ENCODE data around the gene PPM1K. TPM values are rescaled to one million over a fixed set of nuclear protein-coding genes. Genes with fewer than 3 reads are reported as not detected.
"Not testable (repeated sequence)": the region's sequence is repeated elsewhere in the genome, so short reads cannot be mapped to it uniquely, and the experiment has no call there.

The PPM1K gene
- polyA plus RNA-seq, 1 donor (not counting 4 experiments of a cell fraction or from before 2014, with no cell fraction given): 9.8 TPM

DNA sequence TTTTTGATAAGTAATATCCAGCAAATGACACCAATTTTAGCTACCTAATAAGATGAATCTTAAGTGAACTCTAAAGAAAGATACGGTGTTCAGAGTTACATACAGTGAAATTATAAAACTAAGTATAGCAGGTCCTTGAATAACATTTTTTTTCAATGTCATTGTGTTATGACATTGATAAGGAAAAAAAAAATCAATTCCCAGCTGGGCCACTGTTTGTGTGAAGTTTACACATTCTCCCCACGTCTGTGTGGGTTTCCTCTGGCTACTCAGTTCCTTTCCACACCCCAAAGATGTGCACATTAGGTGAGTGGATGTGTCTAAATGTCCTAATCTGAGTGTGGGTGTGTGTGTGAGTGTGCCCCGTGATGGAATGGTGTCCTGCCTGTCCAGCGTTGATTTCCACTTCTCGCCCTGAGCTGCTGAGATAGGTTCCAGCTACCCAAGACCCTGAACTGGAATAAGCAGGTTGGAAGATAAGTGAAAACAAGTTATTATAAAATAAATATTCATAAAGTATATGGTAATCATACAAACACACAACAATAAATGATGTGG lies 31.2 kb upstream of the PPM1K start:
- no peaks in the 10 kb centered on the region for H3K9me3 ChIP-seq (ENCODE audit: control insufficient read depth, low read depth, low read length)
- no peaks in the 10 kb centered on the region for H3K4me1 ChIP-seq (ENCODE audit: control insufficient read depth, extremely low read depth, insufficient read depth, low read length)
- H3K4me2 ChIP-seq (ENCODE audit: control insufficient read depth, extremely low read depth, insufficient read depth, low read depth, low read length): no peak overlapping the region
- no peak overlapping the region for H3K9ac ChIP-seq (ENCODE audit: control insufficient read depth, extremely low read depth, insufficient read depth, low read length)
- no peaks in the 10 kb centered on the region for H4K20me1 ChIP-seq (ENCODE audit: control insufficient read depth, extremely low read depth, insufficient read depth, low read length)
- no peak overlapping the region for H2AFZ ChIP-seq (ENCODE audit: control insufficient read depth, low read length)
- no peaks in the 10 kb centered on the region for H3K9me1 ChIP-seq (ENCODE audit: control insufficient read depth, extremely low read depth, insufficient read depth, low read length)
- H3K4me3 ChIP-seq (ENCODE audit: control insufficient read depth in 2 of 3, extremely low read depth in 1 of 3, insufficient read depth in 2 of 3, low read depth in 1 of 3, low read length in 3 of 3): no peak overlapping the region
- no peak overlapping the region for H3K27ac ChIP-seq (ENCODE audit: control insufficient read depth, insufficient read depth, low read length)
- no peak for DNase-seq (ENCODE audit: low read depth, low spot score)
- no peaks in the 10 kb centered on the region for H3K36me3 ChIP-seq (ENCODE audit: control insufficient read depth in 2 of 2, extremely low read depth in 1 of 2, insufficient read depth in 2 of 2, low read length in 2 of 2)
- H3K27me3 ChIP-seq (ENCODE audit: control insufficient read depth, extremely low read depth, insufficient read depth, low read length): no peaks in the 10 kb centered on the region
- TF ChIP-seq EZH2 (IDR thresholded peaks at IDR 0.05; ENCODE audit: low read length): no peak
- TF ChIP-seq, protein P1, sequence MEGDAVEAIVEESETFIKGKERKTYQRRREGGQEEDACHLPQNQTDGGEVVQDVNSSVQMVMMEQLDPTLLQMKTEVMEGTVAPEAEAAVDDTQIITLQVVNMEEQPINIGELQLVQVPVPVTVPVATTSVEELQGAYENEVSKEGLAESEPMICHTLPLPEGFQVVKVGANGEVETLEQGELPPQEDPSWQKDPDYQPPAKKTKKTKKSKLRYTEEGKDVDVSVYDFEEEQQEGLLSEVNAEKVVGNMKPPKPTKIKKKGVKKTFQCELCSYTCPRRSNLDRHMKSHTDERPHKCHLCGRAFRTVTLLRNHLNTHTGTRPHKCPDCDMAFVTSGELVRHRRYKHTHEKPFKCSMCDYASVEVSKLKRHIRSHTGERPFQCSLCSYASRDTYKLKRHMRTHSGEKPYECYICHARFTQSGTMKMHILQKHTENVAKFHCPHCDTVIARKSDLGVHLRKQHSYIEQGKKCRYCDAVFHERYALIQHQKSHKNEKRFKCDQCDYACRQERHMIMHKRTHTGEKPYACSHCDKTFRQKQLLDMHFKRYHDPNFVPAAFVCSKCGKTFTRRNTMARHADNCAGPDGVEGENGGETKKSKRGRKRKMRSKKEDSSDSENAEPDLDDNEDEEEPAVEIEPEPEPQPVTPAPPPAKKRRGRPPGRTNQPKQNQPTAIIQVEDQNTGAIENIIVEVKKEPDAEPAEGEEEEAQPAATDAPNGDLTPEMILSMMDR (optimal IDR thresholded peaks at IDR 0.05 in 1 of 3, IDR thresholded peaks at IDR 0.05 in 1 of 3, conservative IDR thresholded peaks at IDR 0.05 in 1 of 3; ENCODE audit: extremely low read depth in 1 of 3, insufficient read depth in 2 of 3, low read length in 3 of 3): no peak
- H3K79me2 ChIP-seq (ENCODE audit: control insufficient read depth, insufficient read depth, low read length): no peaks in the 10 kb centered on the region
- dilution Hi-C loops (cut with MboI; ENCODE audit: extremely low pct_ligation_motif_present, low sequenced_read_pairs): no loop called here
- no peak for FAIRE-seq

DNA sequence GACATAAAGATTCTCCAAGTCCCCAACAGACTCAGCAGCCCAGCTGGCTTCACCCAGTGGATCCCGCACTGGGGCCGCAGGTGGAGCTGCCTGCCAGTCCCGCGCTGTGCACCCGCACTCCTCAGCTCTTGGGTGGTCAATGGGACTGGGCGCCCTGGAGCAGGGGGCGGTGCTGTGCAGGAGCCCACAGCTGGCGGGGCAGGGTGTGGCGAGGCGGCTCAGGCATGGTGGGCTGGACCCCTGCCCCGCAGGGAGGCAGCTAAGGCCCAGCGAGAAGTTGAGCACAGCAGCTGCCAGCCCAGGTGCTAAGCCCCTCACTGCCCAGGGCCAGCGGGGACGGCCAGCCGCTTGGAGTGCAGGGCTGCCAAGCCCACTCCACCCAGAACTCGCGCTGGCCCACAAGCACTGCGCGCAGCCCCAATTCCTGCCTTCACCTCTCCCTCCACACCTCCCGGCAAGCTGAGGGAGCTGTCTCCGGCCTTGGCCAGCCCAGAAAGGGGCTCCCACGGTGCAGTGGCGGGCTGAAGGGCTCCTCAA lies 28.8 kb upstream of the PPM1K start:
- H3K4me1 ChIP-seq (ENCODE audit: control insufficient read depth, extremely low read depth, insufficient read depth, low read length); H3K9me3 ChIP-seq (ENCODE audit: control insufficient read depth, low read depth, low read length); H4K20me1 ChIP-seq (ENCODE audit: control insufficient read depth, extremely low read depth, insufficient read depth, low read length); H3K9ac ChIP-seq (ENCODE audit: control insufficient read depth, extremely low read depth, insufficient read depth, low read length); FAIRE-seq; H3K27ac ChIP-seq (ENCODE audit: control insufficient read depth, insufficient read depth, low read length); H3K79me2 ChIP-seq (ENCODE audit: control insufficient read depth, insufficient read depth, low read length); DNase-seq (ENCODE audit: low read depth, low spot score); H3K4me3 ChIP-seq (ENCODE audit: control insufficient read depth in 2 of 3, extremely low read depth in 1 of 3, insufficient read depth in 2 of 3, low read depth in 1 of 3, low read length in 3 of 3); H3K9me1 ChIP-seq (ENCODE audit: control insufficient read depth, extremely low read depth, insufficient read depth, low read length); H2AFZ ChIP-seq (ENCODE audit: control insufficient read depth, low read length); H3K36me3 ChIP-seq (ENCODE audit: control insufficient read depth in 2 of 2, extremely low read depth in 1 of 2, insufficient read depth in 2 of 2, low read length in 2 of 2); H3K27me3 ChIP-seq (ENCODE audit: control insufficient read depth, extremely low read depth, insufficient read depth, low read length); dilution Hi-C loops (cut with MboI; ENCODE audit: extremely low pct_ligation_motif_present, low sequenced_read_pairs); H3K4me2 ChIP-seq (ENCODE audit: control insufficient read depth, extremely low read depth, insufficient read depth, low read depth, low read length): not testable (repeated sequence)

DNA sequence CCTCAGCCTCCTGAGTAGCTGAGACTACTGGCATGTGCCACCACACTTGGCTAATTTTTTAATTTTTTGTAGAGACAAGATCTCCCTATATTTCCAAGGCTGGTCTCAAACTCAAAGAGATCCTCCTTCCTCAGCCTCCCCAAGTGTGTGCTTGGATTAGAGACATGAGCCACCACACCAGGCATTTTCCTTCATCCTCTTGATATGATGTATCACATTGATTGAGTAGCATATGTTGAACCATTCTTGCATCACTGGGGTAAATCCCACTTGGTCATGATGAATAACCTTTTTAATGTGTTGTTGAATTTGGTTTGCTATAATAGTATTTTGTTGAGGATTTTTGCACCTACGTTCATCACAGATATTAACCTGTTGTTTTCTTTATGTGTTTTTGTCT lies 24.2 kb upstream of the PPM1K start:
- H3K36me3 ChIP-seq (ENCODE audit: control insufficient read depth in 2 of 2, extremely low read depth in 1 of 2, insufficient read depth in 2 of 2, low read length in 2 of 2): no peaks in the 10 kb centered on the region
- dilution Hi-C loops (cut with MboI; ENCODE audit: extremely low pct_ligation_motif_present, low sequenced_read_pairs): no loop called here
- no peaks in the 10 kb centered on the region for H3K9me3 ChIP-seq (ENCODE audit: control insufficient read depth, low read depth, low read length)
- no peak overlapping the region for H3K27ac ChIP-seq (ENCODE audit: control insufficient read depth, insufficient read depth, low read length)
- H3K27me3 ChIP-seq (ENCODE audit: control insufficient read depth, extremely low read depth, insufficient read depth, low read length): peaks cover 4% of the 10 kb centered on the region
- no peaks in the 10 kb centered on the region for H3K79me2 ChIP-seq (ENCODE audit: control insufficient read depth, insufficient read depth, low read length)
- H3K4me3 ChIP-seq (ENCODE audit: control insufficient read depth in 2 of 3, extremely low read depth in 1 of 3, insufficient read depth in 2 of 3, low read depth in 1 of 3, low read length in 3 of 3): no peak overlapping the region
- FAIRE-seq (no peak), DNase-seq (ENCODE audit: low read depth, low spot score) (no peak)
- H3K9ac ChIP-seq (ENCODE audit: control insufficient read depth, extremely low read depth, insufficient read depth, low read length): no peak overlapping the region
- no peak overlapping the region for H2AFZ ChIP-seq (ENCODE audit: control insufficient read depth, low read length)
- H3K4me1 ChIP-seq (ENCODE audit: control insufficient read depth, extremely low read depth, insufficient read depth, low read length): no peaks in the 10 kb centered on the region
- no peaks in the 10 kb centered on the region for H3K9me1 ChIP-seq (ENCODE audit: control insufficient read depth, extremely low read depth, insufficient read depth, low read length)
- no peak for TF ChIP-seq EZH2 (IDR thresholded peaks at IDR 0.05; ENCODE audit: low read length)
- TF ChIP-seq, protein P1 (optimal IDR thresholded peaks at IDR 0.05 in 1 of 3, IDR thresholded peaks at IDR 0.05 in 1 of 3, conservative IDR thresholded peaks at IDR 0.05 in 1 of 3; ENCODE audit: extremely low read depth in 1 of 3, insufficient read depth in 2 of 3, low read length in 3 of 3): no peak
- no peak overlapping the region for H3K4me2 ChIP-seq (ENCODE audit: control insufficient read depth, extremely low read depth, insufficient read depth, low read depth, low read length)
- no peaks in the 10 kb centered on the region for H4K20me1 ChIP-seq (ENCODE audit: control insufficient read depth, extremely low read depth, insufficient read depth, low read length)

Measured in keratinocyte (primary cell).